NT2/D1 (cell line): ENCODE data around the gene TCL1A.

ENCODE experiments used
- YY1 ChIP-seq: IDR thresholded peaks from 2 replicates; pipeline ENCODE4 v1.6.1; 2011; ENCODE audit not compliant: insufficient read length, insufficient read depth
- ZNF274 ChIP-seq: IDR thresholded peaks from 2 replicates; pipeline ENCODE4 v1.6.1; 2011; ENCODE audit warnings: mild to moderate bottlenecking, low read depth, low read length

DNA sequence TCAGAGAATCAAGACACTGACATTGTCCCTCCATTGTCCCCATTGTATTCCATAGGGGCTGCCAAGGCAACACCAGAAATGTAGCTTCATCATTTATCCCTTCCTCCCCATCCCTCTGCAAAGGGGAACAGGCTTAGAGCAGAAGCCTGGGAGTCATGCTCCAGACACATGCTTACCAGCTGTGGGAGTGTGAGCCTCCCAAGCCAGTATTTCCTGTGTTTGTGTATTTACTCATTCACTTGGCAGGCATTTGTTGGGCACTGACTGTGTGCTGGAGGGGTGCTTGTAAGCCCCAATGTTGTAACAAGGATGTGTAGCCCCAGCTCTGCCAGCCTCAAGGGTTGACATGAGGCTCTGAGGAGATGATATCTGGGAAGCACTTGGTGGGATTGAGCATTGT, 46.0 kb upstream of the TCL1A start:
- TF ChIP-seq YY1 (no peak), ZNF274 (no peak)
